ENCODE data around the gene TMCO5A. TPM values are rescaled to one million over a fixed set of nuclear protein-coding genes. Genes with fewer than 3 reads are reported as not detected.

Gene TMCO5A
- polyA plus RNA-seq, 1 donor (not counting 4 experiments of a cell fraction or from before 2014, with no cell fraction given), result not detected

DNA sequence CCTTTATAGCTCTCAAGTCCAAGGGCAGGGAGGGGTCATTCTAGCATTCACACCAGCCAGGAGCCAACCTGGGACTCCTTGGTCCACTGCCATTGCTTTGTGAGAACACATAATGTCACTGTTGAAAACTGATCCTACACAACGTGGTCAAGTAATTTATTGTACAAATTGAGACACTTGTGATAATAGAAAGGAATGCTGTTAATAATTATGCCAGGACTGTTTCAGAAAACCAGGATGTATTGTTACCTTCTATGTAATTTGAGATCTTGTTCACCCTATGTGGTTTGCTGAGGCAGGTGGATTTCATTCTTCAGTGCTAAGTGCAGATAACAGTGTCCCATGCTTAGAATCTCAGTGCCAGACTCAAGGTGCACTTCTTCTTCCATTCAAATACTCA is 33.3 kb downstream of the TMCO5A start:
- TF ChIP-seq CTCF (optimal IDR thresholded peaks at IDR 0.05 in 1 of 3, IDR thresholded peaks at IDR 0.05 in 1 of 3, conservative IDR thresholded peaks at IDR 0.05 in 1 of 3; ENCODE audit: extremely low read depth in 1 of 3, insufficient read depth in 2 of 3, low read length in 3 of 3), result no peak
- no peak for TF ChIP-seq EZH2 (IDR thresholded peaks at IDR 0.05; ENCODE audit: low read length)
- Histone ChIP-seq H4K20me1 (ENCODE audit: control insufficient read depth, extremely low read depth, insufficient read depth, low read length) (no peaks in the 10 kb centered on the region), H3K27me3 (ENCODE audit: control insufficient read depth, extremely low read depth, insufficient read depth, low read length) (no peaks in the 10 kb centered on the region), H2AFZ (ENCODE audit: control insufficient read depth, low read length) (no peak overlapping the region), H3K4me2 (ENCODE audit: control insufficient read depth, extremely low read depth, insufficient read depth, low read depth, low read length) (no peak overlapping the region), H3K79me2 (ENCODE audit: control insufficient read depth, insufficient read depth, low read length) (no peaks in the 10 kb centered on the region), H3K9me3 (ENCODE audit: control insufficient read depth, low read depth, low read length) (no peaks in the 10 kb centered on the region), H3K36me3 (ENCODE audit: control insufficient read depth in 2 of 2, extremely low read depth in 1 of 2, insufficient read depth in 2 of 2, low read length in 2 of 2) (no peaks in the 10 kb centered on the region), H3K9me1 (ENCODE audit: control insufficient read depth, extremely low read depth, insufficient read depth, low read length) (no peaks in the 10 kb centered on the region), H3K27ac (ENCODE audit: control insufficient read depth, insufficient read depth, low read length) (no peak overlapping the region), H3K4me3 (ENCODE audit: control insufficient read depth in 2 of 3, extremely low read depth in 1 of 3, insufficient read depth in 2 of 3, low read depth in 1 of 3, low read length in 3 of 3) (no peak overlapping the region), H3K9ac (ENCODE audit: control insufficient read depth, extremely low read depth, insufficient read depth, low read length) (no peak overlapping the region), H3K4me1 (ENCODE audit: control insufficient read depth, extremely low read depth, insufficient read depth, low read length) (no peaks in the 10 kb centered on the region)
- no peak for FAIRE-seq
- no peak for DNase-seq (ENCODE audit: low read depth, low spot score)
- dilution Hi-C loops (cut with MboI; ENCODE audit: extremely low pct_ligation_motif_present, low sequenced_read_pairs), result no loop called here

DNA sequence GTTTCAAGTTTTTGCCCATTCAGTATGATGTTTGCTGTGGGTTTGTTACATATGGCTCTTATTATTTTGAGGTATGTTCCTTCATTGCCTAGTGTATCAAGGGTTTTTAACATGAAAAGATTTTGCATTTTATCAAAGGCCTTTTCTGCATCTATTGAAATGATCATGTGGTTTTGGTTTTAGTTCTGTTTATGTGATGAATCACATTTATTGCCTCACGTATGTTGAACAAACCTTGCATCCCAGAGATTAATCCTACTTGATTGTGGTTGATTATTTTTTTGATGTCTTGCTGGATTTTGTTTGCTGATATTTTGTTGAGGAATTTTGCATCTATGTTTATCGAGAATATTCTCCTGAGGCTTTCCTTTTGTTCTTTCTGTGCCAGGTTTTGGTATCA is 39.4 kb downstream of the TMCO5A start:
- FAIRE-seq (no peak), DNase-seq (ENCODE audit: low read depth, low spot score) (no peak)
- Histone ChIP-seq H3K9ac (ENCODE audit: control insufficient read depth, extremely low read depth, insufficient read depth, low read length) (no peak overlapping the region), H3K79me2 (ENCODE audit: control insufficient read depth, insufficient read depth, low read length) (no peaks in the 10 kb centered on the region), H3K27me3 (ENCODE audit: control insufficient read depth, extremely low read depth, insufficient read depth, low read length) (no peaks in the 10 kb centered on the region), H4K20me1 (ENCODE audit: control insufficient read depth, extremely low read depth, insufficient read depth, low read length) (no peaks in the 10 kb centered on the region), H2AFZ (ENCODE audit: control insufficient read depth, low read length) (no peak overlapping the region), H3K4me3 (ENCODE audit: control insufficient read depth in 2 of 3, extremely low read depth in 1 of 3, insufficient read depth in 2 of 3, low read depth in 1 of 3, low read length in 3 of 3) (no peak overlapping the region), H3K4me1 (ENCODE audit: control insufficient read depth, extremely low read depth, insufficient read depth, low read length) (no peaks in the 10 kb centered on the region), H3K36me3 (ENCODE audit: control insufficient read depth in 2 of 2, extremely low read depth in 1 of 2, insufficient read depth in 2 of 2, low read length in 2 of 2) (no peaks in the 10 kb centered on the region), H3K27ac (ENCODE audit: control insufficient read depth, insufficient read depth, low read length) (no peak overlapping the region), H3K9me1 (ENCODE audit: control insufficient read depth, extremely low read depth, insufficient read depth, low read length) (no peaks in the 10 kb centered on the region), H3K9me3 (ENCODE audit: control insufficient read depth, low read depth, low read length) (no peaks in the 10 kb centered on the region), H3K4me2 (ENCODE audit: control insufficient read depth, extremely low read depth, insufficient read depth, low read depth, low read length) (no peak overlapping the region)
- TF ChIP-seq EZH2 (IDR thresholded peaks at IDR 0.05; ENCODE audit: low read length), result no peak
- TF ChIP-seq CTCF (optimal IDR thresholded peaks at IDR 0.05 in 1 of 3, IDR thresholded peaks at IDR 0.05 in 1 of 3, conservative IDR thresholded peaks at IDR 0.05 in 1 of 3; ENCODE audit: extremely low read depth in 1 of 3, insufficient read depth in 2 of 3, low read length in 3 of 3), result no peak
- dilution Hi-C loops (cut with MboI; ENCODE audit: extremely low pct_ligation_motif_present, low sequenced_read_pairs), result no loop called here
